ENCODE data around the gene TREH. TPM values are rescaled to one million over a fixed set of nuclear protein-coding genes. Genes with fewer than 3 reads are reported as not detected.
"Not testable (repeated sequence)": the region's sequence is repeated elsewhere in the genome, so short reads cannot be mapped to it uniquely, and the experiment has no call there.

The TREH gene
- total and polyA plus RNA-seq, 2 donors: 0.39 TPM; not detected in 1

DNA sequence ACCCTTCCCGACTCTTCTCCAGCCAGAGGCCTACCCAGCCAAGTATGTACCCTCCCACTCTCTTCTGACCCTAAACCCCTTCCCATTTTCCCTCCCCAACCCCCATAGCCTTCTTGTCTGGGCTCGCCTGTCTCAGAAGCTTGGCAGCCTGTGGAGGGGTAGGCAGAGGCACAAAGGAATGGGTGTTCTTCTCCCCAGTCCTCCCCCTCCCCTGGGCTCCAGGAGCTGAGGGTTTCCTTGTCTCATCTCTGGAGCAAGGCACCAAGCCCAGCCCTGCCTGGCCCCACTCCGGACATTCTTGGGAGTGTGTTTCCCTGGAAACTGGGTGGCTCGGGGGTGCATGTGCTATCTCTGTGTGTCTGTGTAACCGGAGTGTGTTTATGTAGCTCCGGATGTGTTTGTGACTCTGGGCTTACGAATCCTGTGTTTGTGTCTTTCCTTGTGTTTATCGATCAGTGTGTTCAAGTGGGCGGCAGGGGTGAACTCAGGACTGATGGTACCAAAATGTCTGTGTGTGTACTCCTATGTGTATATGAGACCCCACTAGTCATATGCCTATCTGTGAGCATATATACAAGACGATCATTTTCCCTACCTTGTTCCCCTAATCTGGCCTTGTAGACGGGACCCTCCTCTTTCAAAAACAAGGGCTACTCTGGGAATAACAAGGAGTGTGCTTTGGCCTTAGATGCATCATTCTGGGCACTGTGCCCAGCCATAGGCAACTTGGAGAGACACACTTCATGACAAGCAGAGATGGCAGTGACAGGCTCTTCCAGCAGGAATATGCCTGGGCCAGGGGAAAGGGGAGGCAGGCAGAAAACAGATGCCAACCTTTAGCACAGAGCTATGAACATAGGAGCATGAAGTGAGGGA lies 61.1 kb downstream of the TREH start:
- no peaks in the 10 kb centered on the region for H3K36me3 ChIP-seq (ENCODE audit: control insufficient read depth in 2 of 2, insufficient read depth in 2 of 2, low read length in 1 of 2)
- H3K4me3 ChIP-seq (ENCODE audit: low read length in 2 of 2): no peak overlapping the region
- no peak overlapping the region for H3K27ac ChIP-seq (ENCODE audit: low read depth in 1 of 2, low read length in 1 of 2)
- 94% methylated on average over 11 of the region's 11 CpGs for WGBS
- H3K9me3 ChIP-seq (ENCODE audit: control insufficient read depth in 2 of 2, insufficient read depth in 1 of 2, low read length in 1 of 2): no peaks in the 10 kb centered on the region
- no peak for DNase-seq (ENCODE audit: low read depth in 6 of 9, low spot score in 9 of 9)
- H3K4me1 ChIP-seq (ENCODE audit: control insufficient read depth in 2 of 2, insufficient read depth in 2 of 2, low read length in 2 of 2): peaks cover 22 to 30% of the 10 kb centered on the region in 2 donors
- H3K27me3 ChIP-seq (ENCODE audit: control insufficient read depth in 2 of 2, insufficient read depth in 1 of 2, low read length in 1 of 2): peaks cover 0 to 27% of the 10 kb centered on the region in 2 donors

DNA sequence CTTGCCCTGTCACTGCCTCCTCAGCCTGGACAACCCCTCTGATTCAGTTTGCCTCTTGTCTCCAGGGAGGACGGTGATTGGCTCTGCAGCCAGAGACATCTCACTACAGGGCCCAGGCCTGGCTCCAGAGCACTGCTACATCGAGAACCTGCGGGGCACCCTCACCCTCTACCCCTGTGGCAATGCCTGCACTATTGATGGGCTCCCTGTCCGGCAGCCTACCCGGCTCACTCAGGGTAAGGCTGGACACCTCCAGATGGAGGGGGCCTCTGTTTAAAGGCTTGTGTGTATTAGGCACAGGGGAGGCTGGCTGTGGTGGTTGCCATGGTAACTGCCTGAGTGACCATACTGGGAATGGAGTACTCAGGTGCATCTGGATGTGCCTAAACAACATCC lies 63.5 kb downstream of the TREH start:
- Histone ChIP-seq H3K4me3 (ENCODE audit: low read length in 2 of 2) (no peak overlapping the region), H3K27me3 (ENCODE audit: control insufficient read depth in 2 of 2, insufficient read depth in 1 of 2, low read length in 1 of 2) (peaks cover 4 to 44% of the 10 kb centered on the region in 2 donors), H3K9me3 (ENCODE audit: control insufficient read depth in 2 of 2, insufficient read depth in 1 of 2, low read length in 1 of 2) (no peaks in the 10 kb centered on the region), H3K4me1 (ENCODE audit: control insufficient read depth in 2 of 2, insufficient read depth in 2 of 2, low read length in 2 of 2) (peaks cover 5 to 10% of the 10 kb centered on the region in 2 donors), H3K36me3 (ENCODE audit: control insufficient read depth in 2 of 2, insufficient read depth in 2 of 2, low read length in 1 of 2) (no peaks in the 10 kb centered on the region), H3K27ac (ENCODE audit: low read depth in 1 of 2, low read length in 1 of 2) (no peak overlapping the region)
- WGBS: 97% methylated on average over 5 of the region's 5 CpGs
- no peak for DNase-seq (ENCODE audit: low read depth in 6 of 9, low spot score in 9 of 9)

DNA sequence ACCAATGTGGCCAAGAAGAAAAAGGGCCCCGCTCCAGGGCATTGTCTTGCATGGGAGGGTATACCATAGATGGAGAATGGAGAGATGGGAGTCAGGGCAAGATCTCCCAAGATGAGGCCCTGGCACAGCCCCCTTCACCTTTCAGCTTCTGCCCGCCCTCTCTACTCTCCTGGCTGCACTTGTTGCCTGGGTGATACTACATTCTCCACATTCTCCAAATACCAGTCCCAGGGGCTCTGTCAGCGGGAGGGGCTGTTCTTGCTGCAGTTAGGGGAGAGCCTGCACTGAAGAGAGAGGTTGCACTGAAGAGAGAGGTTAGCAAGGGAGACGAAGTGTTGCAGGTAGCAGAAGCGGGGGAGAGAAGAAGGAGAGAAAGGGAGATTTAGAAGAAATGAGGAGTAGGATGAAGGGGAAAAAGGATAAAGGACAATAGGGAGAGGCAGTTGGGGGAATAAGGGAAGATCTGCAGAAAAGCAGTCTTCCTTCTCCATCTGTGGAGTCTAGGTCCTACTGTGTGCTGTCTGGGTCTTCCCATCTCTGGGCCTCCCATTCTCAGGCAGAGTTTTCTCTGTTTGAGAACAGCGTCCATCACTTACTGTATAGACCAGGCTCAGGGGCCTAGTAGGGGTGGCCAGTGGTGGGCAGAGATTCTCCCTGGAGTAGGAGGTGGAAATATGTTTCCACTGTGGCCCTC lies 64.0 kb downstream of the TREH start:
- Histone ChIP-seq H3K27me3 (ENCODE audit: control insufficient read depth in 2 of 2, insufficient read depth in 1 of 2, low read length in 1 of 2) (peaks cover 9 to 44% of the 10 kb centered on the region in 2 donors), H3K4me1 (ENCODE audit: control insufficient read depth in 2 of 2, insufficient read depth in 2 of 2, low read length in 2 of 2) (peaks cover 5 to 9% of the 10 kb centered on the region in 2 donors), H3K9me3 (ENCODE audit: control insufficient read depth in 2 of 2, insufficient read depth in 1 of 2, low read length in 1 of 2) (no peaks in the 10 kb centered on the region), H3K27ac (ENCODE audit: low read depth in 1 of 2, low read length in 1 of 2) (no peak overlapping the region), H3K36me3 (ENCODE audit: control insufficient read depth in 2 of 2, insufficient read depth in 2 of 2, low read length in 1 of 2) (no peaks in the 10 kb centered on the region), H3K4me3 (ENCODE audit: low read length in 2 of 2) (no peak overlapping the region)
- WGBS: 97% methylated on average over 6 of the region's 6 CpGs
- DNase-seq (ENCODE audit: low read depth in 6 of 9, low spot score in 9 of 9): no peak

DNA sequence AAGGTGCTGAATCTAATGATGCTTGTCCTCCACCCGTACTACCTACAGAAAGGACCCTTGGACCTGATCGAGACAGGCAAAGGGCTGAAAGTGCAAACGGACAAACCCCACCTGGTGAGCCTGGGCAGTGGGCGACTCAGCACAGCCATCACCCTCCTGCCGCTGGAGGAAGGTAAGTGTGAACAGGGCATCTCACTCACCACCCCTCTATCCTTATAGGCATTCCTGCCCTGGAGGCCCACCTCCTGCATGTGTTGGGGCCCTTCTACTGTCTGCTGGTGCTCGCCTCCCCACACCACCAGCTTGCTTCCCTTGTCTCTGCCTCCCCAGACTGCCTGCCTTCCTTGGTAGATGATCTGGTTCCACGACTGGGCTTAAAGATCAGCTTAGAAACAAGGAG lies 64.9 kb downstream of the TREH start:
- Histone ChIP-seq H3K27ac (ENCODE audit: low read depth in 1 of 2, low read length in 1 of 2) (no peak overlapping the region), H3K4me1 (ENCODE audit: control insufficient read depth in 2 of 2, insufficient read depth in 2 of 2, low read length in 2 of 2) (peaks cover 12 to 15% of the 10 kb centered on the region in 2 donors)

DNA sequence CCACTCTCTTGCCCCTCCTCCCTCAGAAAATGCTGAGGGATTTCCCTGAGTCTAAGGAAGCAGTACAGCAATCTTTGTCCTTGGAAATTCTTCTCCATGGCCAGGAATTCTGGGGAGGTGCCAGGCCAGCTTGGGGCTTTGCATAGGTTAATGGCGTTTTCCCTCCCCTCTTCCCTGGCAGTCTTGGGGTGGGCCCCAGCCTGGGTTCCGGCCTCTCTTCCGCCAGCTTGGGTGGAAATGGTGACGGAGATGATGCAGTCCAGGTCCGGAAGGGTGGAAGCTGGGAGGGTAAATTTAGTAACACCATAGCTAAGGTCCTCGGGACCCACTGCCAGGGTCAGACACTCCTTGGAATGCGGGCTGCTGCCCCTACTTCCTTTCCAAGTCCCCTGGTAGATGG lies 67.1 kb downstream of the TREH start:
- peaks cover 31 to 73% of the 10 kb centered on the region in 2 donors for H3K27me3 ChIP-seq (ENCODE audit: control insufficient read depth in 2 of 2, insufficient read depth in 1 of 2, low read length in 1 of 2)
- peaks cover 0 to 4% of the 10 kb centered on the region in 2 donors for H3K9me3 ChIP-seq (ENCODE audit: control insufficient read depth in 2 of 2, insufficient read depth in 1 of 2, low read length in 1 of 2)
- DNase-seq (ENCODE audit: low read depth in 6 of 9, low spot score in 9 of 9): no peak
- no peak overlapping the region for H3K4me3 ChIP-seq (ENCODE audit: low read length in 2 of 2)
- 67% methylated on average over 7 of the region's 7 CpGs for WGBS
- H3K27ac ChIP-seq (ENCODE audit: low read depth in 1 of 2, low read length in 1 of 2): no peak overlapping the region
- peaks cover 26 to 37% of the 10 kb centered on the region in 2 donors for H3K4me1 ChIP-seq (ENCODE audit: control insufficient read depth in 2 of 2, insufficient read depth in 2 of 2, low read length in 2 of 2)
- no peaks in the 10 kb centered on the region for H3K36me3 ChIP-seq (ENCODE audit: control insufficient read depth in 2 of 2, insufficient read depth in 2 of 2, low read length in 1 of 2)

More for the DNA sequence above, 64.9 kb downstream of the TREH start:
- Histone ChIP-seq H3K9me3 (ENCODE audit: control insufficient read depth in 2 of 2, insufficient read depth in 1 of 2, low read length in 1 of 2) (no peaks in the 10 kb centered on the region), H3K27me3 (ENCODE audit: control insufficient read depth in 2 of 2, insufficient read depth in 1 of 2, low read length in 1 of 2) (peaks cover 16 to 52% of the 10 kb centered on the region in 2 donors), H3K36me3 (ENCODE audit: control insufficient read depth in 2 of 2, insufficient read depth in 2 of 2, low read length in 1 of 2) (no peaks in the 10 kb centered on the region), H3K4me3 (ENCODE audit: low read length in 2 of 2) (no peak overlapping the region)
- DNase-seq (ENCODE audit: low read depth in 6 of 9, low spot score in 9 of 9): no peak
- 95% methylated on average over 7 of the region's 7 CpGs for WGBS

DNA sequence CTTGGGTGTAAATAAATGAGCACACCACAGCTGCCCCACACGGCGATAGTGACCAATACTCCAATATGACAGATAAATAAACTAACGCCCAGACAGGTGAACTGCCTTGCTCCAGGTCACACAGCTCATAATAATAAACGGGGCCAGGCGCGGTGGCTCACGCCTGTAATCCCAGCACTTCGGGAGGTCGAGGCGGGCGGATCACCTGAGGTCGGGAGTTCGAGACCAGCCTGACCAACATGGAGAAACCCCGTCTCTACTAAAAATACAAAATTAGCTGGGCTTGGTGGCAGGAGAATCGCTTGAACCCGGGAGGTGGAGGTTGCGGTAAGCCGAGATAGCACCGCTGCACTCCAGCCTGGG lies 68.0 kb downstream of the TREH start:
- peaks cover 35 to 83% of the 10 kb centered on the region in 2 donors for H3K27me3 ChIP-seq (ENCODE audit: control insufficient read depth in 2 of 2, insufficient read depth in 1 of 2, low read length in 1 of 2)
- H3K27ac ChIP-seq (ENCODE audit: low read depth in 1 of 2, low read length in 1 of 2); H3K36me3 ChIP-seq (ENCODE audit: control insufficient read depth in 2 of 2, insufficient read depth in 2 of 2, low read length in 1 of 2); H3K9me3 ChIP-seq (ENCODE audit: control insufficient read depth in 2 of 2, insufficient read depth in 1 of 2, low read length in 1 of 2); DNase-seq (ENCODE audit: low read depth in 6 of 9, low spot score in 9 of 9); H3K4me3 ChIP-seq (ENCODE audit: low read length in 2 of 2): not testable (repeated sequence)
- 86% methylated on average over 19 of the region's 19 CpGs for WGBS
- H3K4me1 ChIP-seq (ENCODE audit: control insufficient read depth in 2 of 2, insufficient read depth in 2 of 2, low read length in 2 of 2): peaks cover 26 to 40% of the 10 kb centered on the region in 2 donors

DNA sequence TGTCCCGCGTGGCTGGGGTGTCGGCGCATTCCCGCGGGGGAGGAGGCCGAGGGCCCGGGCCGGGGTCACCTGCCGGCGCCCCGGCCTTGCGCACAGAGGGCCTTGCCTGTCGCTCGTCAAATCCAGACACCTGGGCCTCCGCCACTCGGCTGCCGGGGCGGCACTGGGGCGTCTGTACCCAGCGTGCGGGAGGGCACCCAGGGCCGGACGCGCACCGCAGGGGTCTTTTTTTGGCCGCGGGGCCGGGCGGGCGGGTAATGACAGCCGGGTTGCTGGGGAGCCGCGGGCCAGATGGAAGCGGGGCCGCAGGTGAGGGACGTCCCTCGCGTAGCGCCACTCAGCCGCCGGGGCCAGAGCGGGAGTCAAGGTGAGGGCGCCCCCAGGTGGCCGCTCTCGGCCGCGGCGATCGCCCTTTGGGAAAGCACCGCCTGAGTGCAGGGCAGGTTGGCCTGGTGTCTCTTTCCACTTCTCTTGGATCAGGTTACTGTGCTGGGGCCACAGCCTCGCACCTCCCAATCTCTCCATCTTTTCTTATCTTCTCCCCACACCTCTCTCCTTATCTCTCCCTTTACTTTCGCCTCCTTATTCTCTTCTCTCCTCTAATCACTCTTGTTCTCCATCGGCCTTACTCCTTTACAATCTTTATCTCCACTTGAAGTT lies 68.5 kb downstream of the TREH start:
- peaks cover 26 to 41% of the 10 kb centered on the region in 2 donors for H3K4me1 ChIP-seq (ENCODE audit: control insufficient read depth in 2 of 2, insufficient read depth in 2 of 2, low read length in 2 of 2)

DNA sequence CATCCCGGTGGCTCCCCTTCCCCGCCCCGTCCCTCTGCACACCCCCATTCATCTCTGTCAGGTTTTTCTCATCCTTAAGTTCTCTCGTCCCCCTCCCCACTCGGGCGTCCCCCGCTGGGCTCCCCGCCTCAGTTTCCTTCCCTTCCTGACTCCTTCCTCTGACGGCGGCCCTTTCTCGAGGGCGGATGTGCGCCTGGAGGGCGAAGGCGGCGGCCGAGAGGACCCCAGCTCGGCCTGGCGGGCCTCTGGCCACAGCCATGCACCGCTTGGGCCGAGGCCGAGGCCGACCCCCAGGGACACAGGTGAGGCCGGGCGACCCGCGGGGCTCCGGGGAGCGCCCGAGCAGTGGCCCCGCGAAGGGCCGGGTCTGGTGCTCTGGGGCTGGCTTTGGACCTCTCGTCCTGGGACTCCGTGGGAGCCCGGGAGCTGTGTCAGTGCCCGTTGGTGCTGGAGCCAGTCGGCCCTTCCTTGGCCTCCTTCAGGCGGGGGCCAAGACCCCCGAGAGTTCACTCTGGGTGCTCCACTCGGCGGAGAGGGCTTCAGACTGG lies 69.2 kb downstream of the TREH start:
- Histone ChIP-seq H3K36me3 (ENCODE audit: control insufficient read depth in 2 of 2, insufficient read depth in 2 of 2, low read length in 1 of 2) (no peaks in the 10 kb centered on the region), H3K9me3 (ENCODE audit: control insufficient read depth in 2 of 2, insufficient read depth in 1 of 2, low read length in 1 of 2) (peaks cover 0 to 4% of the 10 kb centered on the region in 2 donors), H3K4me1 (ENCODE audit: control insufficient read depth in 2 of 2, insufficient read depth in 2 of 2, low read length in 2 of 2) (peaks cover 26 to 41% of the 10 kb centered on the region in 2 donors), H3K27ac (ENCODE audit: low read depth in 1 of 2, low read length in 1 of 2) (no peak overlapping the region), H3K27me3 (ENCODE audit: control insufficient read depth in 2 of 2, insufficient read depth in 1 of 2, low read length in 1 of 2) (peaks cover 39 to 94% of the 10 kb centered on the region in 2 donors), H3K4me3 (ENCODE audit: low read length in 2 of 2) (peak overlapping the region in 1 of 2 donors; percentile 46)
- 3% methylated on average over 42 of the region's 42 CpGs for whole genome bisulfite sequencing
- DNase-seq (ENCODE audit: low read depth in 6 of 9, low spot score in 9 of 9): no peak

More for the DNA sequence above, 68.5 kb downstream of the TREH start:
- H3K9me3 ChIP-seq (ENCODE audit: control insufficient read depth in 2 of 2, insufficient read depth in 1 of 2, low read length in 1 of 2): peaks cover 0 to 4% of the 10 kb centered on the region in 2 donors
- H3K27me3 ChIP-seq (ENCODE audit: control insufficient read depth in 2 of 2, insufficient read depth in 1 of 2, low read length in 1 of 2): peaks cover 39 to 88% of the 10 kb centered on the region in 2 donors
- 5% methylated on average over 54 of the region's 54 CpGs for WGBS
- H3K4me3 ChIP-seq (ENCODE audit: low read length in 2 of 2): peak overlapping the region in 1 of 2 donors; percentile 46
- H3K36me3 ChIP-seq (ENCODE audit: control insufficient read depth in 2 of 2, insufficient read depth in 2 of 2, low read length in 1 of 2): no peaks in the 10 kb centered on the region
- DNase-seq (ENCODE audit: low read depth in 6 of 9, low spot score in 9 of 9): peak in 6 of 9 donors; percentile 43 to 77 (median 52)
- no peak overlapping the region for H3K27ac ChIP-seq (ENCODE audit: low read depth in 1 of 2, low read length in 1 of 2)
